ENCODE data around the gene GOLGA8T. TPM values are rescaled to one million over a fixed set of nuclear protein-coding genes. Genes with fewer than 3 reads are reported as not detected.
"Not testable (repeated sequence)": the region's sequence is repeated elsewhere in the genome, so short reads cannot be mapped to it uniquely, and the experiment has no call there.

Gene GOLGA8T
- total RNA-seq, 6 donors from 2014 or later, result 0.26 to 2.0 TPM; not detected in 4

DNA sequence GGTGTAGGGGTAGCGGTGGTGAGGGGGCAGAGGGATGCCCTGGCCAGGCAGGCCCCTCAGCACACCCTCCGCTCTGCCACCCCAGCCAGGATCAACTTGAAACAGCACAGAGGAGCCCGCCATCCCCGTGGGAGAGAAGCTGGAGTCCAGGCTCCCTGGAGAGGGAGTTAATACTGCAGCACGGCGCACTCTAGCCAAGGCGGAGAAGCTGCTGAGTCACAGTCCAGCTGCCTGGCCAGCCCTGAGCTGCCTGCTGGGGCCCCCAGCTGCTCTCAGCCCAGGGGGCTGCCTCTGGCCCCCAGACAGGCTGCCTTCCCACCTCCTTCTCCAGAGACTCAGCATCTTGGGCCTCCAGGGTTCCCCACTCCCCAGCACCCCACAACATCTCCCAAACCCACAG is 36.6 kb downstream of the GOLGA8T start:
- DNase-seq; H3K4me3 ChIP-seq; H3K4me1 ChIP-seq; H3K36me3 ChIP-seq; ATAC-seq (ENCODE audit: low FRiP score in 2 of 2); H3K27me3 ChIP-seq; H3K27ac ChIP-seq; H3K9me3 ChIP-seq: not testable (repeated sequence)
- WGBS, 2 donors, result no CpG with 5 or more reads among the region's 7 CpGs

DNA sequence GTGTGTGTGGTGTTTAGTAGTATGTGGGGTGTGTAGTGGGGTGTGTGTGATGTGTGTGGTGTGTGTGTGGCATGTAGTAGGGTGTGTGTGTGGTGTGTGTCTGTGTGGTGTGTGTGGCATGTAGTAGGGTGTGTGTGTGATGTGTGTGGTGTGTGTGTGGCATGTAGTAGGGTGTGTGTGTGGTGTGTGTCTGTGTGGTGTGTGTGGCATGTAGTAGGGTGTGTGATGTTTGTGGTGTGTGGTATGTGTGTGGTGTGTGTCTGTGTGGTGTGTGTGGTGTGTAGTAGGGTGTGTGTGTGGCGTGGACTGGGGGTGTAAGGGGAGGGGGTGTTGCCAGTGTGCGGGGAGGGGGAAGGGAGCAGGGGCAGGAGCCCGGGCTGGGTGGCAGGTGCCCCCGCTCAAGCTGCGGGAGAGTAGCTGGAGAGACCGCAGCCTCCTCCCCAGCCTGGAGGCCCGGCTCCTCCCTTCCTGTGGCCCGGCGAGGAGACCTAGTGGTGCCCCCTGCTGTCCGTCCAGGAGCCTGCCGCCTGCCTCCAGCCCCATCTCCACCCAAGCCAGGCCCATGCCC is 38.3 kb downstream of the GOLGA8T start:
- H3K4me3 ChIP-seq, H3K27me3 ChIP-seq, H3K9me3 ChIP-seq, H3K27ac ChIP-seq, H3K4me1 ChIP-seq, H3K36me3 ChIP-seq: not testable (repeated sequence)
- DNase-seq, result peak; percentile 24 to 76
- 25 to 27% methylated on average over 1 of the region's 11 CpGs for WGBS, 2 donors
- peak; percentile 50 to 76 for ATAC-seq (ENCODE audit: low FRiP score in 2 of 2)

DNA sequence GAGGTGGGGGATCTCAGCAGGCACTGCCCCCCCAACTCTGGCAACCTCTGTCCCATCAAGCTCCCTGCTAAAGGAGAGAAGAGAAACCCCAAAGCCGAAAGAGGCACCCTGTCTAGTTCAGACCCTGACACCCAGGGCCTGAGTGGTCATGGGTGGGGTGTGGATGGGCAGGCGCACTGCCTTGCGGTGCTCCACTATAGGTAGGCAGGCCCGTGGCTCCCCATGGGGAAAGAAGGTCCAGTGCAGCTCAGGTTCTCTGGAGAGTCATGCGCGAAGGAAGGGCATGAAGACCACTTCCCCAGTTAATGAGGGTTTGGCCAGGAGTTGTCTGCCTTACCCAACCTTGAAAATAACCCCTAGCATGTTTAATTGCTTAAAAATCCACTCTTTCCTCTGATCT is 40.4 kb downstream of the GOLGA8T start:
- not testable (repeated sequence) for H3K9me3 ChIP-seq
- peak in 1 of 2 donors; percentile 8 for DNase-seq

DNA sequence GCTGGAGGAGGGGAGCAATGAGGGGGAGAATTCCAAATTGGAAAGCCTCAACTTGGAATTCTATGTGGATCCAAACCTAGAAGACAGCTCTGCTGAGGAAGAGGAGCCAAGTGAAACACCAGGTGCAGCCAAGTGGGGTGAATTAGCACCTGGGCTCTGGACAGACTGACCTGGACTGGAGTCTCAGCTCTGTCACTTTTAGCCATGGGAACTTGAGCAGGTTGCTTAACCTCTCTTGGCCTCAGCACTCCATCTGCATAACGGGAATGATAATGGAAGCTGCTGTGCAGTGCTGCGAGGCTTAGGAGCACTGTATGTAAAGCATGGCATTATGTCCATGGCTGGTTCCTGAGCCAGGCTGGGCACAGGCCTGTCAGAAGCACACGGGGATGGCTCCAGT is 41.8 kb downstream of the GOLGA8T start:
- WGBS, 2 donors, result no CpG with 5 or more reads among the region's 3 CpGs
- not testable (repeated sequence) for ATAC-seq (ENCODE audit: low FRiP score in 2 of 2); DNase-seq

More for the DNA sequence above, 40.4 kb downstream of the GOLGA8T start:
- 94% methylated on average over 2 of the region's 6 CpGs; no CpG with 5 or more reads in 1 of the 2 donors for WGBS, 2 donors
- H3K36me3 ChIP-seq; H3K4me1 ChIP-seq; H3K27me3 ChIP-seq; ATAC-seq (ENCODE audit: low FRiP score in 2 of 2); H3K4me3 ChIP-seq; H3K27ac ChIP-seq: not testable (repeated sequence)

DNA sequence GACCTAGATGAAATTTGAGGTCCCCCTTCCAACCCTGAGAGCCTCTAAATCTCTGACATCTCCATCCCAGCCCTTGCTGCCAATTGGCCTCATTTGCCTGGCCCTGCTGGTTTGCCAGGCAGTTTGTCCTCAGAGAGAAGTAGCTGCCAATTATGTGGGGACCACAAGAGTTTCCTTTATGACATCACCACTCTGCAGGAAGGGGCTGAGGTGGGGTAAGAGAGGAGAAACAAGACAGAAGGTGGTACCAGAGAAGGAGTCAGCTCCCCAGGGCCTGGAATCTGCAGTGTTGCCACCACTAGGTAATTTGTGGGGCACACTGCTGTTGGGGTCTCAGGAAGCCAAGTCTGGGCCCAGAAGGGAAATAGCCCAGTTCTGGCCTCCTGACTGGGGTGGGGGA is 45.0 kb downstream of the GOLGA8T start:
- H3K27me3 ChIP-seq; H3K9me3 ChIP-seq; ATAC-seq (ENCODE audit: low FRiP score in 2 of 2); H3K36me3 ChIP-seq; H3K27ac ChIP-seq; DNase-seq; H3K4me3 ChIP-seq; H3K4me1 ChIP-seq: not testable (repeated sequence)

More for the DNA sequence above, 41.8 kb downstream of the GOLGA8T start:
- not testable (repeated sequence) for H3K27me3 ChIP-seq, H3K36me3 ChIP-seq, H3K4me3 ChIP-seq, H3K9me3 ChIP-seq, H3K27ac ChIP-seq, H3K4me1 ChIP-seq

DNA sequence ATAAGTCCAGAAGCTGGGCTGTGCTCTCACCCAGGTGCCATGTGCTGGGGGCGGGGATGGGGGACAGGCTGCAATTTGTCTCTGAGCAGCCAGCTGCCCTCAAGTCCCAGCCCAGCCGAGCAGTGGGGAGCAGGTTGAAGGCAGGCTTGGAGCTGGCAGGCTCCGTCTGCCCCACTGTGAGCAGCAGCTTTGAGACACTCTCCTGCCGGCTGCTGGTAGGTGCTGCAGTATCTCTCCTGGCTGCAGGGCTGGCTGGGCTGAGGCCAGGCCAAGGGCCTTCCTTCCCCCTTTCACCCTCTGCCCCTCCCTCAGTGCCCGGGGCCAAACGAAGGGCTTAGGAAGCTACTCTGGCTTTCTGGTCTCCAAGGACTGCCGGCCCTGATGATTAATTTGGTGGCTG is 50.6 kb downstream of the GOLGA8T start:
- not testable (repeated sequence) for DNase-seq; ATAC-seq (ENCODE audit: low FRiP score in 2 of 2); H3K36me3 ChIP-seq; H3K9me3 ChIP-seq; H3K4me1 ChIP-seq; H3K27ac ChIP-seq; H3K4me3 ChIP-seq; H3K27me3 ChIP-seq
- no CpG with 5 or more reads among the region's 7 CpGs for WGBS, 2 donors

DNA sequence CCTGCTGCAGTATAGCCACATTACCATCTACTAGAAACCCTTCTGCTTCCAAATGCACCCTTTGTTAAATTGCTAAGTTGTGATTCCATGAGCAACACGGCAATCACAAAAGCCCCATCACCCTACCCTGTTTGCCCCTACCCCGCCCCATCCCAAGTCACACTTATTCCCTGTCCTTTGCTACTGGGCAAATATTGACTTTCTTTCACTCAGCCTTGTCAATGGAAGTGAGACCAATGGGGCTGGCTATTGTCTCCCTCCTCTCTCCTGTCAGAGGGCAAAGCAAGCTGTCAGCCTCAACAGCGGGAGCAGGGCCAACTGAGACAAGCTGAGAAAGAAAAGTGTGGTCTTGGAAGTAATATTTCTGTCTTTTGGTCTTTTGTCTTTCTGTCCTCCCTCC is 52.6 kb downstream of the GOLGA8T start:
- not testable (repeated sequence) for H3K36me3 ChIP-seq; H3K4me3 ChIP-seq; DNase-seq; H3K27ac ChIP-seq; H3K9me3 ChIP-seq; H3K27me3 ChIP-seq; H3K4me1 ChIP-seq; ATAC-seq (ENCODE audit: low FRiP score in 2 of 2)
- 76% methylated on average over 2 of the region's 3 CpGs; no CpG with 5 or more reads in 1 of the 2 donors for WGBS, 2 donors

DNA sequence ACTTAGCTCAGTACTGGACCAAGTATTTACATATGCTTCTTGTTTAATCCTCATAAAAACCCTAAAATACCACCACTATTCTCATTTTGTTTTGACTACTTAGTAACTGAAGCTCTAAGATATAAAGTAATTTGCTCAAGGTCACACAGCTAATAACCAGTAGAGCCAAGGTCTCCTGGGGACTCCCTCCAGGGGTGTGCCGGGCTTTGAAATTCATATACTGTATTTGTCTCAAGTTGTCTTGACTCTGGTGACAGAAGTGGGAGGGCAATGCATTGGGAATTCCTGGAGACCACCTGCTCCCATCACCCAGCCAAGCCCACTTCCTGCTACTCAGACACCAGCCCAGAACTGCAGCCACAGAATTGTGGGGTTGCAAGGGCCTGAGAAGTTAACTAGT is 54.9 kb downstream of the GOLGA8T start:
- not testable (repeated sequence) for H3K27ac ChIP-seq; H3K4me3 ChIP-seq; DNase-seq; H3K27me3 ChIP-seq; H3K4me1 ChIP-seq; ATAC-seq (ENCODE audit: low FRiP score in 2 of 2); H3K36me3 ChIP-seq; H3K9me3 ChIP-seq
- 40 to 83% methylated on average over 1 of the region's 1 CpG for WGBS, 2 donors

DNA sequence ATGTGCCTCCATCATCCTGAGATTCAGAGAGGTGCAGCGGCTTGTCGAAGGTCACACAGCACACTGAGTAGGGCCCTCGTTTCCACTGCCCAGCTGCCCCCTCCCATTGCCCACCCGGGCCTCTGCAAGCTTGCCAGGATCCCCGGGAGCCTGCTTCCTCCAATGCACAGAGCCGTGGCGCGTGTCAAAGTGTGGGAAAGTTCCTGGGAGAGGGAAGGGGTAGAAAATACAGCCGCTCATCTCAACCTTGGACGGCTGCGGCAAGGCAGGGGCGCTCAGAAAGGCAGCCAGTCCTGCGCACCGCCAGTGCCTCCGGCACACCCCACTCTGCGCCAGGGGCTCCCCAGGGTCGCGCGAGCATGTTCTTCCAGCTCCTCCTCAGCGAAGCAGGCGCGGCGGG is 56.3 kb downstream of the GOLGA8T start:
- not testable (repeated sequence) for ATAC-seq (ENCODE audit: low FRiP score in 2 of 2); H3K9me3 ChIP-seq; H3K27me3 ChIP-seq; H3K27ac ChIP-seq; H3K36me3 ChIP-seq; H3K4me3 ChIP-seq; H3K4me1 ChIP-seq
- 0% methylated on average over 4 of the region's 23 CpGs; no CpG with 5 or more reads in 1 of the 2 donors for WGBS, 2 donors
- DNase-seq, result peak in 1 of 2 donors; percentile 50

DNA sequence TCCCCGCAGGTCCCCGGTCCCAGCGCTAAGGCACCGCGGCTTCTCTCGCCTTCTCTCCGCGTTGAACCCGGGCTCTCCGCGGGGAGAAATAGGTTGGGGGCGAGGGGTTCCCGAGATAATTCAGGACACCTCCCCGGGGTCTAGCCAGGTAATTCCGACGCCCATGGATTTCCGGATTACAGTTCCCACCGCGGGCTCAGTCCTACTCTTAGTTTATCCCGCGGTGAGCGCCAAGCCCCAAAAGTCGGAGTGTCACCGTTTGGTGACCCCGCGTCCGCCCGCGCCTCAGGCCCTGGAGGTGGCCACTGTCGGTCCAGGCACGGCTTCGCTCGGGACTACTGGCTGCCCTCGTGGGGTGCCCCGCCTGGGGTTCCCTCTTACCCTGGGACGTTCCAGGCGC is 56.8 kb downstream of the GOLGA8T start:
- whole genome bisulfite sequencing, 2 donors, result 13% methylated on average over 6 of the region's 37 CpGs; no CpG with 5 or more reads in 1 of the 2 donors
- not testable (repeated sequence) for H3K4me1 ChIP-seq; ATAC-seq (ENCODE audit: low FRiP score in 2 of 2); H3K36me3 ChIP-seq; DNase-seq; H3K4me3 ChIP-seq; H3K27ac ChIP-seq; H3K9me3 ChIP-seq; H3K27me3 ChIP-seq

DNA sequence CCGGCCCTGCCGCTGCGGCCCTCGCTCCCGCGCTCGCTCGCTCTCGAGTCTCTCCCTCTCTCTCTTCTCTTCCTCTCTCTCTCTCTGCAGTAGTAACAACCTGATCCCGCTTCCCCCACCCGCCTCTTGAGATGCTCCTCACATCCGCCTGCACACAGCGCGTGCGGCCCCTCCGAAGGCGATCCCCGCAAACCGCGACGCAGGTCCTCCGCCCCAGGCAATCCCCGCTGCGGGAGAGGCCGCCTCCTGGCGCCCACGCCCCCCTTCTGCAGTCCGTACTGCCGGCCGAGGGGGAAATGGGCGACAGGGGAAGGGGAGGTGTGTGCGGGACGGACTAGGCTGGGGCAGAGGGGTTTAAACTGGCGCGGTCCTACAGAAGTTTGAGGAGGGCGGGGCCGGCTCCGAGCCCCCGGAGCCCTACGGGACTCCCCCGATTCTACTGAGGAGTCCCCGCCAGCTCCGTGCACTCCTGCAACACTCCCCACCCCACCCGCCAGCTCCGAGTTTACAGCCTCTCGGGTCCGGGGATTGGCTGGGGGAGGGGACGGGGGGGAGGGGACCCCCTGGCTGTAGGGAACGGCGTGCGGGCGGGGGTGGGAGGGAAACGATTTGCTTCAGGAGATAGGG is 57.4 kb downstream of the GOLGA8T start:
- WGBS, 2 donors, result no CpG with 5 or more reads among the region's 53 CpGs
- ATAC-seq (ENCODE audit: low FRiP score in 2 of 2) (peak in 1 of 2 donors; percentile 16), DNase-seq (peak in 1 of 2 donors; percentile 27)
- H3K4me3 ChIP-seq, H3K27ac ChIP-seq, H3K27me3 ChIP-seq, H3K4me1 ChIP-seq, H3K36me3 ChIP-seq, H3K9me3 ChIP-seq: not testable (repeated sequence)

DNA sequence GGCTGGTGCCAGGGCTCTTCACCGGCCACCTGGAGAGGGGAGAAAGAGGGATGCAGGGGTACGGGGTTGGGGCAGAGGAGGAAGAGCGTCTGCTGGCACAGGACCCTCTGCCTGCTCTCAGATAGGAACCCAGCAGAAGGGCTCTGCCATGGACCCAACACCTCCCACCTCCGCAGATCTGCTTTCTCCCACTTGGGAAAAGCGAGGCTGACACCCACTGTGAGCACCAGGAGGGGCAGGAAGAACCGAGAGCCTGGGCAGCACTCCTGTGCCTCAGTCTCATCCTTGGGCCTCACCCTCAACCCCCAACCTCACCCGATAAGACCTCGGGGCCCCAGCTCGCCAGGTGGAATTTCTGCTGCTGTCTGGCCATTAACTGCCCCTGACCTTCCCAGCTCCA is 58.0 kb downstream of the GOLGA8T start:
- not testable (repeated sequence) for DNase-seq; H3K27me3 ChIP-seq; H3K9me3 ChIP-seq; H3K36me3 ChIP-seq; H3K4me1 ChIP-seq; ATAC-seq (ENCODE audit: low FRiP score in 2 of 2); H3K4me3 ChIP-seq; H3K27ac ChIP-seq
- no CpG with 5 or more reads among the region's 9 CpGs for WGBS, 2 donors

Measured in upper lobe of left lung (tissue), 6 donors.